Liver (tissue), 2 donors: ENCODE results near the gene PLXDC2.

Experiments
- CTCF ChIP-seq: fragments of 150-350 bp; IDR thresholded peaks from 2 replicates; pipeline ENCODE4 v1.5.1; 2017; ENCODE audit warnings: improper control_type of control experiment, low read depth, low read length; ENCODE audit not compliant: missing input control
- REST ChIP-seq: IDR thresholded peaks from 2 replicates; pipeline ENCODE4 v1.6.1; 2016; ENCODE audit warnings: antibody characterized with exemption, mild to moderate bottlenecking
- donor health status: healthy.

- TF ChIP-seq REST (no peak), CTCF (no peak)
Measured at GRCh38 chr10:20115894-20116293, 299.7 kb downstream of the PLXDC2 start.
